ENCODE measurements around the gene SNCAIP. TPM values are rescaled to one million over a fixed set of nuclear protein-coding genes. Genes with fewer than 3 reads are reported as not detected.

The SNCAIP gene
- polyA plus RNA-seq, 1 experiment: 12.3 TPM

GRCh38 chr5:122419142-122419894 lies 107.3 kb downstream of the SNCAIP start:
- POLR2A ChIA-PET: no interaction called here
- no peak for TF ChIP-seq CTCF (IDR thresholded peaks at IDR 0.05; ENCODE audit: low read depth, low read length)
- Histone ChIP-seq H3K9me3 (ENCODE audit: control insufficient read depth, insufficient read depth, low read length) (no peaks in the 10 kb centered on the region), H3K27ac (ENCODE audit: low read depth, low read length) (no peak overlapping the region), H3K4me3 (ENCODE audit: low read depth, low read length) (no peak overlapping the region), H3K27me3 (ENCODE audit: control insufficient read depth, insufficient read depth, low read length) (no peaks in the 10 kb centered on the region)
- DNase-seq (ENCODE audit: low read depth, low spot score): no peak
- CTCF ChIA-PET: interaction anchor here (2.0 kb wide), 1 partner anchor 224 kb away, joined by 7 read pairs; no protein-coding TSS in a partner anchor

GRCh38 chr5:122420091-122420490 lies 108.1 kb downstream of the SNCAIP start:
- Histone ChIP-seq H3K27me3 (ENCODE audit: control insufficient read depth, insufficient read depth, low read length) (no peaks in the 10 kb centered on the region), H3K27ac (ENCODE audit: low read depth, low read length) (no peak overlapping the region), H3K9me3 (ENCODE audit: control insufficient read depth, insufficient read depth, low read length) (no peaks in the 10 kb centered on the region), H3K4me3 (ENCODE audit: low read depth, low read length) (no peak overlapping the region)
- ChIA-PET POLR2A (no interaction called here), CTCF (interaction anchor here (2.0 kb wide), 1 partner anchor 224 kb away, joined by 7 read pairs; no protein-coding TSS in a partner anchor)
- no peak for TF ChIP-seq CTCF (IDR thresholded peaks at IDR 0.05; ENCODE audit: low read depth, low read length)
- DNase-seq (ENCODE audit: low read depth, low spot score): no peak

- no peak for TF ChIP-seq CTCF (IDR thresholded peaks at IDR 0.05; ENCODE audit: low read depth, low read length)
- no peak overlapping the region for H3K4me3 ChIP-seq (ENCODE audit: low read depth, low read length)
- no peaks in the 10 kb centered on the region for H3K9me3 ChIP-seq (ENCODE audit: control insufficient read depth, insufficient read depth, low read length)
- H3K27ac ChIP-seq (ENCODE audit: low read depth, low read length): no peak overlapping the region
- ChIA-PET POLR2A (no interaction called here), CTCF (interaction anchor here (2.0 kb wide), 1 partner anchor 225 kb away, joined by 7 read pairs; no protein-coding TSS in a partner anchor)
- DNase-seq (ENCODE audit: low read depth, low spot score): no peak
- no peaks in the 10 kb centered on the region for H3K27me3 ChIP-seq (ENCODE audit: control insufficient read depth, insufficient read depth, low read length)
Observed at GRCh38 chr5:122420537-122421236, 108.7 kb downstream of the SNCAIP start.

- ChIA-PET CTCF (interaction anchor here (2.0 kb wide), 1 partner anchor 226 kb away, joined by 7 read pairs; no protein-coding TSS in a partner anchor), POLR2A (no interaction called here)
- no peak for TF ChIP-seq CTCF (IDR thresholded peaks at IDR 0.05; ENCODE audit: low read depth, low read length)
- no peak overlapping the region for H3K27ac ChIP-seq (ENCODE audit: low read depth, low read length)
- H3K27me3 ChIP-seq (ENCODE audit: control insufficient read depth, insufficient read depth, low read length): no peaks in the 10 kb centered on the region
- no peak for DNase-seq (ENCODE audit: low read depth, low spot score)
- no peak overlapping the region for H3K4me3 ChIP-seq (ENCODE audit: low read depth, low read length)
- H3K9me3 ChIP-seq (ENCODE audit: control insufficient read depth, insufficient read depth, low read length): no peaks in the 10 kb centered on the region
Observed at GRCh38 chr5:122421374-122422079, 109.5 kb downstream of the SNCAIP start.
